ENCODE data around the gene TROAP.
"Not testable (repeated sequence)": the region's sequence is repeated elsewhere in the genome, so short reads cannot be mapped to it uniquely, and the experiment has no call there.

The TROAP gene, protein sequence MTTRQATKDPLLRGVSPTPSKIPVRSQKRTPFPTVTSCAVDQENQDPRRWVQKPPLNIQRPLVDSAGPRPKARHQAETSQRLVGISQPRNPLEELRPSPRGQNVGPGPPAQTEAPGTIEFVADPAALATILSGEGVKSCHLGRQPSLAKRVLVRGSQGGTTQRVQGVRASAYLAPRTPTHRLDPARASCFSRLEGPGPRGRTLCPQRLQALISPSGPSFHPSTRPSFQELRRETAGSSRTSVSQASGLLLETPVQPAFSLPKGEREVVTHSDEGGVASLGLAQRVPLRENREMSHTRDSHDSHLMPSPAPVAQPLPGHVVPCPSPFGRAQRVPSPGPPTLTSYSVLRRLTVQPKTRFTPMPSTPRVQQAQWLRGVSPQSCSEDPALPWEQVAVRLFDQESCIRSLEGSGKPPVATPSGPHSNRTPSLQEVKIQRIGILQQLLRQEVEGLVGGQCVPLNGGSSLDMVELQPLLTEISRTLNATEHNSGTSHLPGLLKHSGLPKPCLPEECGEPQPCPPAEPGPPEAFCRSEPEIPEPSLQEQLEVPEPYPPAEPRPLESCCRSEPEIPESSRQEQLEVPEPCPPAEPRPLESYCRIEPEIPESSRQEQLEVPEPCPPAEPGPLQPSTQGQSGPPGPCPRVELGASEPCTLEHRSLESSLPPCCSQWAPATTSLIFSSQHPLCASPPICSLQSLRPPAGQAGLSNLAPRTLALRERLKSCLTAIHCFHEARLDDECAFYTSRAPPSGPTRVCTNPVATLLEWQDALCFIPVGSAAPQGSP

DNA sequence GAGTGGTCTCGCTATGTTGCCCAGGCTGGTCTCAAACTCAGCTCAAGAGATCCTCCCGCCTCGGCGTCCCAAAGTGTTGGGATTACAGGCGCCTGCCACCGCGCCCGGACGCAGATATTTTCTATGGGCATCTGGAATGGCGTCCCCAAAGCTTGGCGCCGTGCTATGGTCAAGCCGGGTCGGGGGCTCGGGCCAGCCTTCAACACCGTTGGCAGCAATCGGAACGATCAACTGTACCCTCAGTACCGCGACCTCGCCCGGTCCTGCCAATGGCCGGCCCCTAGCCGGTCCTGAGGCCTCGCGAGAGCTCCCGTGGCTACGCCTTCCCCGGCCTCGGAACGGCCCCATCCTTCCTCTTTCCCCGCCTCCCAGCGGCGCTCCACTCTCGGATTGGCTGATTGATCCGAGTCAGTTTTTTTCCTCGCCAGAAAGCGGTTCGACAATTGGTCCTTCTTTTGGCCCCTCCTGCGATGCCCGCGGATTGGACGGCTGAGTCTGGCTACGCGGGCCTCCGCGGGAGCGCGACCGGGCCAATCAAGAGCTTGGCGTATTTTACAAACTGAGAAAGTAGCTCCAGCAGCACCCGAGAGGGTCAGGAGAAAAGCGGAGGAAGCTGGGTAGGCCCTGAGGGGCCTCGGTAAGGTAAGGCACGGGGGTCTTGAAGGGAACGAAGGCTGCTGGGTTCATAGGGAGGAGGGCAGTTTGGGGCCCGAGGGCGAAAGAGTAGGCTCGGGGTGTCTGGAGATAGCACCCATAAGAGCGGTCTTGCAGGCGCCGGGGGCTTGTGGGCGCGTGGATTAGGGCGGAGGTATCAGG lies at the start of gene TROAP:
TSS of gene TROAP (plus strand) at position 548 of the 816 bp plus-strand sequence. CDS start 354 bp downstream, outside the sequence.
- DNase-seq (ENCODE audit: low read depth in 2 of 2) = peak; percentile 95 to 96

DNA sequence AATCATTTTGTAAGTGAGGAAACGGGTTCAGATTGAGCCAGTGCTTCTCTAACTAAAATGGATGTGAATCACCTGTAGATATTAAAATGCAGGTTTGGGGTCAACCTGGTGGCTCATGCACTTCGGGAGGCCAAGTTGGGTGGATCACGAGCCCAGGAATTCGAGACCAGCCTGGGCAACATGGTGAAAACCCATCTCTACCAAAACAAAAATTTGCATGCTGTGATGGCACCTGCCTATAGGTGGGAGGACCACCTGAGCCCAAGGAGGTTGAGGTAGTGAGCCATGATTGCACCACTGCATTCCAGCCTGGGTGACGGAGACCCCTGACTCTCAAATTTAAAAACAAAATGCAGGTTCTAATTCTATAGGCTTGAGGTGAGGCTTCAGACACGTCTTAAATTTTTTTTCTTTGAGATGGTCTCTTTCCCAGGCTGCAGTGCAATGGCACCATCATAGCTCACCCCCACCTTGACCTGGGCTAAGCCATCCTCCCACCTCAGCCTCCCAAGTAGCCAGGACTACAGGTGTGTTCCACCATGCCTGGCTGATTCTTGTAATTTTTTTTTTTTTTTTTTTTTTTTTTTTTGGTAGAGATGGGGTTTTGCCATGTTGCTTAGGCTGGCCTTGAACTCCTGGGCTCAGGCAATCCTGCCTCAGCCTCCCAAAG lies 49.2 kb upstream of the TROAP start:
- no peak for DNase-seq (ENCODE audit: low read depth in 2 of 2)

DNA sequence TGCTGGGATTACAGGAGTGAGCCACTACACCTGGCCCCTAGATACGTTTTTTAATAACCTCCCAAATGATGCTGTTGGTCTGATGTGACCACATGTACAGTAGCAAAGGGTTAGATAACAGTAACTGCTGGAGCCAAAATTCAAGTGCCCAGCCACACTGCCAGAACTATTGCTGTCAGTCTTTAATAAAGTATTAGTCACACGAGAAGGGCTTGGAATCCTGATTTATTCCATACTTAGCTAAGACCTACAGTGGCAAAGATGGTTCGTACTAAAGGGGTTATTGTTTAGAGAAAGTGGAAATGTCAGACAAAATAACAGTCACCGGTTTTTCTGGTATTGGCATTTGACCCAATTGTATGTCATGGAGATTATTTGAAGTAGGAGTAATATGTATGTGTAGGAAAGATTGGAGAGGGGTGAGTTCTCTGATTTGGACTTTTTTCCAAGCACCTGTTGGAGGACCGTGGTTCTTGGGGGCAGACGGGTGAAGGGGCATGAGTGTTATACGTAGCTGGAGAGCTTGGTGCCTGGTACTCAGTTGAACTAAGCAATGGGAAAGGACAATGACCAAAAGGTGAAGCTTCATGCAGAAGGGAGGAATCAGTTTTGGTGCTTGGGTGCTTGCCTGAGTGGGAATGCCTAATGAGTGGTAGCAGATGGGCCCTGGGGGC lies 48.5 kb upstream of the TROAP start:
- no peak for DNase-seq (ENCODE audit: low read depth in 2 of 2)

DNA sequence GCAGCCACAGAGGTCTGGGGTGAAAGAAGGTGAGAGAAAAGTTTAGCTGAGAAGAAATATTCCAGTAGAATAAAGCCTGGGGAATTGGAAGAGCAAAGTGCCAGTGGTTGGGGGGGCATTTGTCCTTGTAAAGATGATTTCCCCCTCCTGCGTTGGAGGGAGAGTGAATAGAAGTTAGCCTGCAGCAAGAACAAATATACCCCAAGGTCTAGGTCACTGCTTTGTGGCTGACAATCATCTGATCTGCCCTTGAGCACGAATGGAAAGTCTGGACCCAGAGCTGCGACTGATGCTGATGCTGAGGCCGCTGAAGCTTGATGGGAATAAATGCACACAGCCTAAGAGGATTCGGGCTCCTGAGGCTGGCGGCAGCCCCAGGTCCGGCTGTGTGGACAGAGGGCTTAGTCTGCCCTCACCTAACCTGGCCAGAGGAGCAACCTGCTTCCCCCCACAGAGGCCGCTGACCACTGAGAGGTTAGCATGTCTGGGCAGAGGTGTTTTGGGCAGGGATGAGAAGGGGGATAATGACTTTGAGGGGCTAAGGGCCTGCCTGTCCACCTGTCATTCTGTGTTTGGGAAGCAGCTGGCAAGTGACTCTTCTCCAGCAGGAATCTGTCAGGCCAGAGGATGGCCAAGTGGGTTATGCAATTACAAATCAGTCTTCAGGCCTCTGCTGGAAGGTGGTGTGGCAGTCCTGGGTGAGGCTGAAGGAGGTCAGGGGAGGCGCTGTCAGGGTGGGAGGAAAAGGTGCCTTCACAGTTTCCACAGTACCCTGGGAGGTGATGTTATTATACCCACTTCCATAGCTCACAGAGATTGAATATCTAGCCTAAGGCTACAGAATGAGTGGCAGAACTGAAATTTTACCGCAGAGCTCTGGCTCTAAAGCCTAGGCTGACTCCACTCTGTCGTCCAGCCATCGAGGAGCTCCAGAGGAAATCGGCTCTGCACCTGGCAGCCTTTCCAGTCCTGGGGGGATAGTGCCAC lies 46.5 kb upstream of the TROAP start:
- DNase-seq (ENCODE audit: low read depth in 2 of 2) = no peak

DNA sequence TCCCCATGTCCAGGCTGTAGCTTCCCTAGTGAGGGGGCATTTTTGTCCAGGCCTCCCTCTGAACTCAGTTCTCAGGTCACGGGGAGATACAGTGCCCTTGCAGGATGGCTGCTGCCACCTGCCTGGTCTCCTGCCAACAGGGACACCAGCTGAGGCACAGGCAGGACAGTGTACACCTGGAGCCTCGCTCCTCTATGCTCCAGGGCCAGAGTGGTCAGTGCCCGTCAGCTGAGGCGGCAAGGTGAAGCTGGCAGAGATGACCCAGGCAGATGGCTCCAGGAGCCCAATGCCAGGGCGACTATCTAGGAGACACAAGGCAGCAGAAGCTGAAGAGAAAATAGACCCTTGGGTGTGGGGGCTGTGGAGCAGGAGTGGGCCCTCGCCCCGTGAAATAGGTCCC lies 45.6 kb upstream of the TROAP start:
- no peak for DNase-seq (ENCODE audit: low read depth in 2 of 2)

DNA sequence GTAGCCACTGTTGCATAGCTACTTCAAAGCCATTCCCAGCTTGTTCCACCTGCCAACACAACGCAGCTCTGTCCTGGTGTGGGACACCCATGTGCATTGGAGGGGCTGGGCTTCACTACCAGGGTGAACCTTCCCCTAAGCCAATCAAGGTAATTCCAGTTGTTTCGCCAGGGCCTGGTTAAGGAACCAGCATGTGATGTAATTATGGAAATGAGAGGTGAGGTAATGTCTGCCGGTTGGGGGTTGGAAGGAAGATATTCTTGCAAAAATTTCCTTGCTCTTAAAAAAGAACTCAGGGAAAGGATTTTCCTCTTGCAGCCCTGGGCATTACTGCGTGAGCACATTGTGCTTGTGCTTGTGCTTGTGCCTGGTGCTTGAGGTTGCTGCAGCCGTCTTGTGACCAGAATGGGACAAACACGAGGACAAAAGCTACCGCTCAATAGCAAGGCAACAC lies 43.3 kb upstream of the TROAP start:
- no peak for DNase-seq (ENCODE audit: low read depth in 2 of 2)

DNA sequence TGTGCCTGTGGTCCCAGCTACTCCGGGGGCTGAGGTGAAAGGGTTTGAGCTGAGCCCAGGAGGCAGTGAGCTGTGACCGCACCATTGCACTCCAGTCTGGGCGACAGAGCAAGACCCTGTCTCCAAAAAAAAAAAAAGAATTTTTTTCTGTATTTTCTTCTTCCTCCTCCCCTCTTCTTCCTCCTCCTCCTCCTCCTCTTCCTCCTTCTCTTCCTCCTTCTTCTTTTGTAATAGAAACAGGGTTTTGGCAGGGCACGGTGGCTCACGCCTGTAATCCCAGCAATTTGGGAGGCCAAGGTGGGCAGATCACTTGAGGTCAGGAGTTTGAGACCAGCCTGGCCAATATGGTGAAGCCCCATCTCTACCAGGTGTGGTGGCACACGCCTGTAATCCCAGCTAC lies 42.5 kb upstream of the TROAP start:
- not testable (repeated sequence) for DNase-seq (ENCODE audit: low read depth in 2 of 2)

DNA sequence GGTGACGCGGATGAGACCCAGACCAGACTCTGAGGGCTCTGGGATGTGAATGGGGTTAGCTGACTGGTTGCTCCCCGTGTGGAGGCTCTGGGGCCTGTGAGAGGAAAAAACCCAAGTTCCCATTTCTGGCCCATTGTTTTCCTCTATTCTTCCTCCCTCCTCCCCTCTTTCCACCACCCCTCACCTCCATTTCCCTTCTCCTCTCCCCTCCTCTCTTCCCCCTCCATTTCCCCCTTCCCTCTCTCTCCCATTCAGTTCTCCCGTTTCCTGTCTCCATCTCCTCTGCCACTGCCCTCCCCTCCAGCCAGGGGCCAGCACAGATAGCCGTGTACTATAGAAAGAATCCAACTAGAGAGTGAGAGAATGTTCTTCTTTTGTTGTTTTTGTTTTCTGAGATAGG lies 40.8 kb upstream of the TROAP start:
- no peak for DNase-seq (ENCODE audit: low read depth in 2 of 2)

DNA sequence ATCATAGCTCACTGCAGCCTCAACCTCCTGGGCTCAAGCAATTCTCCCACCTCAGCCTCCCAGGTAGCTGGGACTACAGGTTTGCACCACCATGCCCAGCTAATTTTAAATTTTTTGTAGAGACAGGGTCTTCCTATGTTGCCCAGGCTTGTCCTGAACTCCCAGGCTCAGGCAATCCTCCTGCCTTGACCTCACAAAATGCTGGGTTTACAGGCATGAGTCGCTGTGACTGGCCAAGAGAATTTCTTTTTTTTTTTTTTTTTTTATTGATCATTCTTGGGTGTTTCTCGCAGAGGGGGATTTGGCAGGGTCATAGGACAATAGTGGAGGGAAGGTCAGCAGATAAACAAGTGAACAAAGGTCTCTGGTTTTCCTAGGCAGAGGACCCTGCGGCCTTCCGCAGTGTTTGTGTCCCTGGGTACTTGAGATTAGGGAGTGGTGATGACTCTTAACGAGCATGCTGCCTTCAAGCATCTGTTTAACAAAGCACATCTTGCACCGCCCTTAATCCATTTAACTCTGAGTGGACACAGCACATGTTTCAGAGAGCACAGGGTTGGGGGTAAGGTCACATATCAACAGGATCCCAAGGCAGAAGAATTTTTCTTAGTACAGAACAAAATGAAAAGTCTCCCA lies 40.2 kb upstream of the TROAP start:
- not testable (repeated sequence) for DNase-seq (ENCODE audit: low read depth in 2 of 2)

DNA sequence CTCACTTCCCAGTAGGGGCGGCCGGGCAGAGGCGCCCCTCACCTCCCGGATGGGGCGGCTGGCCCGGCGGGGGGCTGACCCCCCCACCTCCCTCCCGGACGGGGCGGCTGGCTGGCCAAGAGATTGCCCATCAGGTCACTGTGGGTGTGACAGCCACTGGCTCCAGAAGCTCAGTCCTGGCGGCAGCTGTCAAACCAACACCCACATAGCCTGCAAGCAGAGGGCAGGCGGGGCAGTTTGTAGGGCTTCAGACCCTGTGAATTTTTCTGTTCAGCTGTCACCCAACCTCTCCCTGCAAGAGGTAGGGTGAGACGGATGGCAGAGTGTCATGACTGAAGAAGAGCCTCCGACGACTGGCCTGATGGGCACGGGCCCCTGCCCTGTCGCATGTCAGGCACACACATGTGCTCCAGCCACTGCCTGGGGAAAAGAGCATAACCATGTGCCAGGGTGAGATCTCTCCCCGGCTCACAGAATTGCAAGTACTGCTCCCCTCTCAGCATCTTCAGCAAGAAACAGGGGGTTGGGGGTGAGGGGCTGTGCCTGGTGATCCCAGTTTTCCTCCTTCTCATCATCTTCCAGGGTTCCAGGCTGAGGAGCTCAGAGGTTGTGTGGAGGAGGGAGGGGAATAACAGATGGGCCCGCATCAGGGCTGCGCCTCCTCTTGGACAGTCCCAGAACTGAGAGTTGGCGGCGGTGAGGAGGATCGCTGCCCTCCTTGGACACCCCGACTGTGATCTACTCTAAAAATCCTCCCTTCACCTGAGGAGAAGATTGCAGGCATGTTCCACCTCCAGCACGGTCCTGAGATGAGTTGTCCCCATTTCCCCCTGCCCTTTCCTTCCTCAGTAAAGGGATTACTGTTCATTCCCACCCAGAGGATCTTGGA lies 39.3 kb upstream of the TROAP start:
- no peak for DNase-seq (ENCODE audit: low read depth in 2 of 2)

DNA sequence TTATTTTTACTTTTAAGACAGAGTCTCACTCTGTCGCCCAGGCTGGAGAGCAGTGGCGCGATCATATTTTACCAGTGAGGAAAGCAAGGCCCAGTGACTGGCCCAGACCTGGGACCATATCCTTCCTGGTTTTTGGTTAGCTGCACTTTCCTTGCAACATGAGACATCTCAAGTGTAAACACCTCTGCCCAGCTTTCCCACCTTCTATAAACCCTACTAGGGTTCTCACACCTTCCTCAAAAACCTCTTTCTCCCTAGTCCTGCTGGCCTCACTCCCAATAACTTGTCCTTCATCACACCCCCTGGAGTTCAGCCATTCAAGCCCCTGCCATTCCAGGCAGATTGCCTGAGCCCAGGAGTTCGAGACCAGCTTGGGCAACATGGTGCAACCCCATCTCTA lies 38.4 kb upstream of the TROAP start:
- no peak for DNase-seq (ENCODE audit: low read depth in 2 of 2)

DNA sequence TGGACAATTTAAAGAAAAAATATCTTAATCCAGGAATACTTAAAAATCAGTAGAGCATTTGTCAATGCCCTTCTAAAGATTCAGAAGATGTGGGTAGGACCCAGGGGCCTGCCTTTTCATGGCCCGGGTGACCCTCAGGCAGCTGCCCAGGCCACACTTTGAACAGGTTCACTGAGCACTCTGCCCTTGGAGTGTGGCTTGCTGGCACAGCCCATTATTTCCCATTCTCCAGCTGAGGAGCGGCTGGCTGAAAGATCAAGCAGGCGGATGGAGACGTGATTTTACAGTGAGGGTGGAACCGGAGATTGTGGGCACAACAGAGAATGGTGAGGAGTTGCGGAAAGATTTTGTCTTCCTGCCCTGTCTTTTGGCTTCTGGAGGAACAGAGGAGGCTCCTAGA lies 35.2 kb upstream of the TROAP start:
- DNase-seq (ENCODE audit: low read depth in 2 of 2) = no peak

DNA sequence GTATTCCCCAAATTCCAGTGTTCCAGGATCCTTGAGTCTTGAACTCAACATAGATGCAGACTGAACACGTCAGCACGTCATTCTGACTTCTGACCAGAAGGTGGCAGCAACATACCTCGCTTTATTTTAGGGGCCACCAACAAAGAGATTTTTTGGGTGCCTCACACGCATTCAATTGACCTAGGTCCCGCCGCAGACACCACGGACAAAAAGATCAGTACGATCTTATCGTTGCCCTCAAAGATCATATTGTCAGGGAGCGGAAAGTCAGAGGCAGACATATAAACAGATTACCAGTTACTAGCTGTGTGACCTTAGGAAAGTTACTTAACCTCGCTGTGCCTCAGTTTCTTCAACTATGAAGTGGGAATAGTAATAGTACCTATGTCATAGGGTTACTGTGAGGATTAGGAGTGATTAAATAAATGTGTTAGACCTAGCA lies 34.6 kb upstream of the TROAP start:
- peak; percentile 37 to 66 for DNase-seq (ENCODE audit: low read depth in 2 of 2)

DNA sequence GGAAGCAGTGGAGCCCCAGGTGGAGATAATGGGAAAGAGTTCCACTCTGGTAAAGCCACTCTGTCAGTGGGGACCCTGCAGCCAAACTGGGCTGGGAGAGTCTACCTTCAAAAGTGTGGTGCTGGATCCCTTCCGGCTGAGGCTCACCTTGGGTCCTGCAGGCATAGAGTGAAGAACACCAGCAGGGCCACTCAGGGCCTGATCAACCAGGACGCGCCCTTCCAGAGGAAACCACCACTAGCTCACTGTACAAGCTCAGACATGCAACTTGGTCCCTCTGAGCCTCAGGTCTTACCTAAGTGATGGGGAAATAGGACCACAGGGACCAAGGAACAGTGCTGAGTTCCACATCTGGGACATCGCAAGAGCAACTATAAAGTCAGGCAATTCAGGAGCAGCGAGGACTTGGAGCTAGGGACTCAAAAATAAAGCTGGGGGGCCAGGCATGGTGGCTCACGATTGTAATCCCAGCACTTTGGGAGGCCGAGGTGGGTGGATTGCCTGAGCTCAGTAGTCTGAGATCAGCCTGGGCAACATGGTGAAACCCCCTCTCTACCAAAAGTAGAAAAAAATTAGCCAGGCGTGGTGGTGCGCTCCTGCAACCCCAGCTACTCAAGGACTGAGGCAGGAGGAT lies 34.0 kb upstream of the TROAP start:
- DNase-seq (ENCODE audit: low read depth in 2 of 2) = no peak

DNA sequence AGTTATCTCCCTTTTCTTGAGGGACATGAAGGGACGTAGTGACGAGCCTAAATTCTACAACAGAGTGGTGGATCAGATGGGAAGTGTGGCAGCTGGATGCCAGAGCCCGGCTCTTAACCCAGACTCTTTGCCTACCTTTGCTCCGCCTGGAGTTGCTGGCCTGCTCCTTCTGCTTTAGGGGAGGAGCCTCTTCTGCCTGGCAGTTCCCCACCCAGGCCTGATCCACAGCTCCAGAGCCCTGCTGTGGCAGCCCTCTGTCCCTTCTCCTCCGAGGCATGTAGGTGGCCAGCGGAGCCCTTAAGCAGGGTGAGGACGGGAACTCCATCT lies 30.4 kb upstream of the TROAP start:
- no peak for DNase-seq (ENCODE audit: low read depth in 2 of 2)

DNA sequence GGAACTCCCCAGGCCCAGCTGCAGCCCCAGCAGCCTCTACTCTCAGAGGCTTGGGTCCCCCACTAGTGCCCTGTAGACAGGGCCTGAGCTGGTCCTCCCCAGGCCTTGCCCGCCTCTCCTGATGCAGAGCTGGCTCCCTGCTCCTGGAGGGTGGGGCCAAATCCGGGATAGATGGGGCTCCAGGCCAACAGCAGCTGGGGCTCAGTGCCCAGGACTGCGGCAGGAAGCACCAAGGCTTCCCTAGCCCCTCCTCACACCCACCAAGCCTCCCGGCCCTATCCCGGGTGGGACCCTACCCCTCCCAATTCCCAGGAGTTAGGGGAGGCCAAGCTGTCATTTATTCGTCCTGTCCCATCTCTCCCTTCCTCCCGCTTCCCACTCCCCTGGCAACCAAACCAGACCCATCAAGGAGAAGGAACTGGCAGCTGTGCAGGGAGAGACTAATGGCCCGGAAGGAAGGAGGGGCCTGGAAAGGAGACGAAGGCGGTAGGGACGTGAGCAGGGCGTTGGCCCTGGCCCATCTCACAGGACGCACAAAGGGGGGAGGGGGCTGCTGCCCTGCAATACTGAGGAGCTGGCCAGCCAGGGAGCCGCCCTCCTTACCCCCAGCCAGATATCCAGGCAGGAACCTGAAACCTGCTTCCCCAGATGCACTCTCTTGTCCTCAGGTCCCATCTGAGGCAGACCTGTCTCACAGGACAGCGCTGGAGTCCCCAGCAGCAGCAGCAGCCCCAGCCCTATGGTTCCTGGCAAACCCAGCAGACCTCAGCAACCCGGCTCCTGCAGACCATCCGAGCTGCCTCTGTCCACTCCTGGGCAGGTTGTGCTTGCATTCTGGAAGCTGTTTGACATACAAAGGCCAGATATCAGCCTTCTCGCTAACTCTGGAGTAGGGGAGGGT lies 29.7 kb upstream of the TROAP start:
- DNase-seq (ENCODE audit: low read depth in 2 of 2) = no peak
